ENCODE data around the gene ZNF71.

The ZNF71 gene

GRCh38 chr19:56566904-56567273 is 28.2 kb upstream of the ZNF71 start:
- H3K4me2 ChIP-seq (ENCODE audit: low read length), result no peak overlapping the region
- H3K79me2 ChIP-seq (ENCODE audit: low read length), result no peaks in the 10 kb centered on the region
- H2AFZ ChIP-seq (ENCODE audit: low read depth, low read length), result no peak overlapping the region
- no peak for TF ChIP-seq EZH2phosphoT487 (IDR thresholded peaks at IDR 0.05; ENCODE audit: low read depth)
- TF ChIP-seq, protein P1, sequence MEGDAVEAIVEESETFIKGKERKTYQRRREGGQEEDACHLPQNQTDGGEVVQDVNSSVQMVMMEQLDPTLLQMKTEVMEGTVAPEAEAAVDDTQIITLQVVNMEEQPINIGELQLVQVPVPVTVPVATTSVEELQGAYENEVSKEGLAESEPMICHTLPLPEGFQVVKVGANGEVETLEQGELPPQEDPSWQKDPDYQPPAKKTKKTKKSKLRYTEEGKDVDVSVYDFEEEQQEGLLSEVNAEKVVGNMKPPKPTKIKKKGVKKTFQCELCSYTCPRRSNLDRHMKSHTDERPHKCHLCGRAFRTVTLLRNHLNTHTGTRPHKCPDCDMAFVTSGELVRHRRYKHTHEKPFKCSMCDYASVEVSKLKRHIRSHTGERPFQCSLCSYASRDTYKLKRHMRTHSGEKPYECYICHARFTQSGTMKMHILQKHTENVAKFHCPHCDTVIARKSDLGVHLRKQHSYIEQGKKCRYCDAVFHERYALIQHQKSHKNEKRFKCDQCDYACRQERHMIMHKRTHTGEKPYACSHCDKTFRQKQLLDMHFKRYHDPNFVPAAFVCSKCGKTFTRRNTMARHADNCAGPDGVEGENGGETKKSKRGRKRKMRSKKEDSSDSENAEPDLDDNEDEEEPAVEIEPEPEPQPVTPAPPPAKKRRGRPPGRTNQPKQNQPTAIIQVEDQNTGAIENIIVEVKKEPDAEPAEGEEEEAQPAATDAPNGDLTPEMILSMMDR (IDR thresholded peaks at IDR 0.05; ENCODE audit: low read depth, low read length), result no peak
- no peak overlapping the region for H3K9ac ChIP-seq (ENCODE audit: low read length)
- H3K4me3 ChIP-seq (ENCODE audit: low read length), result no peak overlapping the region
- no peaks in the 10 kb centered on the region for H3K4me1 ChIP-seq (ENCODE audit: low read length)
- H3K27ac ChIP-seq (ENCODE audit: low read length), result no peak overlapping the region
- H3K27me3 ChIP-seq (ENCODE audit: low read depth, low read length), result no peaks in the 10 kb centered on the region
- H3K36me3 ChIP-seq (replicated peaks; ENCODE audit: low read depth, low read length), result no peaks in the 10 kb centered on the region
- peaks cover 16% of the 10 kb centered on the region for H3K9me3 ChIP-seq (ENCODE audit: insufficient read depth, low read length)
- H4K20me1 ChIP-seq (ENCODE audit: insufficient read depth, low read length), result no peaks in the 10 kb centered on the region

- H3K4me2 ChIP-seq (ENCODE audit: low read length), result no peak within 1 kb of the TSS
- H3K9me3 ChIP-seq (ENCODE audit: insufficient read depth, low read length), result peaks cover 17% of the 10 kb centered on the region
- no peaks in the 10 kb centered on the region for H3K4me1 ChIP-seq (ENCODE audit: low read length)
- H3K36me3 ChIP-seq (replicated peaks; ENCODE audit: low read depth, low read length), result no peaks in the 10 kb centered on the region
- H2AFZ ChIP-seq (ENCODE audit: low read depth, low read length), result no peak within 1 kb of the TSS
- no peak within 1 kb of the TSS for H3K27ac ChIP-seq (ENCODE audit: low read length)
- no peaks in the 10 kb centered on the region for H3K79me2 ChIP-seq (ENCODE audit: low read length)
- no peak for TF ChIP-seq EZH2phosphoT487 (IDR thresholded peaks at IDR 0.05; ENCODE audit: low read depth)
- TF ChIP-seq, protein P1 (IDR thresholded peaks at IDR 0.05; ENCODE audit: low read depth, low read length), result no peak
- no peaks in the 10 kb centered on the region for H4K20me1 ChIP-seq (ENCODE audit: insufficient read depth, low read length)
- no peak within 1 kb of the TSS for H3K9ac ChIP-seq (ENCODE audit: low read length)
- H3K27me3 ChIP-seq (ENCODE audit: low read depth, low read length), result no peaks in the 10 kb centered on the region
- no peak within 1 kb of the TSS for H3K4me3 ChIP-seq (ENCODE audit: low read length)
Measured at GRCh38 chr19:56567274-56568120, 27.6 kb upstream of the ZNF71 start, which contains the start of gene ZNF470. Gene ZNF470, plus strand, starts transcription at chr19:56567468. Its CDS starts 2,844 bp downstream, at chr19:56570312.

DNA sequence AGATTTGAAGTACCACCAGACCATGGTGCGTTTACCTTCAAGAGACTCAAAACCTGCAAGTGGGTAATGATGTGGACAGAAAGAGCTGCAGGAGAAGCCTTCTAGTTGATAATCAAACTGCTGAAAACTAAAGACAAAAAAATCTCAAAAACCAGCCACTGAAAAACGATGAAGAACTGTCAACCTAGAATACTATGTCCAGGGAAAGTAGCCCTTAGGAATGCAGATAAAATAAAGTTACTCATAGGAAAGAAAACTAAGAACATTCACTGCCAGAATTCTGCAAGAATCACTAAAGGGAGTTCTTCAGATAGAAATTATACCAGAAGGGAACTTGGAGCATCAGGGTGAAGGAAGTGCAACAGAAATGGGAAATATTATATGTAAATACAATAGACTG is 22.5 kb upstream of the ZNF71 start:
- no peak overlapping the region for H3K9ac ChIP-seq (ENCODE audit: low read length)
- H3K79me2 ChIP-seq (ENCODE audit: low read length), result no peaks in the 10 kb centered on the region
- H3K9me3 ChIP-seq (ENCODE audit: insufficient read depth, low read length), result peaks cover 42% of the 10 kb centered on the region
- H3K27me3 ChIP-seq (ENCODE audit: low read depth, low read length), result no peaks in the 10 kb centered on the region
- H3K27ac ChIP-seq (ENCODE audit: low read length), result no peak overlapping the region
- no peak overlapping the region for H3K4me2 ChIP-seq (ENCODE audit: low read length)
- no peaks in the 10 kb centered on the region for H3K4me1 ChIP-seq (ENCODE audit: low read length)
- H3K36me3 ChIP-seq (replicated peaks; ENCODE audit: low read depth, low read length), result no peaks in the 10 kb centered on the region
- no peak overlapping the region for H3K4me3 ChIP-seq (ENCODE audit: low read length)
- no peaks in the 10 kb centered on the region for H4K20me1 ChIP-seq (ENCODE audit: insufficient read depth, low read length)
- no peak overlapping the region for H2AFZ ChIP-seq (ENCODE audit: low read depth, low read length)
- TF ChIP-seq EZH2phosphoT487 (IDR thresholded peaks at IDR 0.05; ENCODE audit: low read depth), result no peak

DNA sequence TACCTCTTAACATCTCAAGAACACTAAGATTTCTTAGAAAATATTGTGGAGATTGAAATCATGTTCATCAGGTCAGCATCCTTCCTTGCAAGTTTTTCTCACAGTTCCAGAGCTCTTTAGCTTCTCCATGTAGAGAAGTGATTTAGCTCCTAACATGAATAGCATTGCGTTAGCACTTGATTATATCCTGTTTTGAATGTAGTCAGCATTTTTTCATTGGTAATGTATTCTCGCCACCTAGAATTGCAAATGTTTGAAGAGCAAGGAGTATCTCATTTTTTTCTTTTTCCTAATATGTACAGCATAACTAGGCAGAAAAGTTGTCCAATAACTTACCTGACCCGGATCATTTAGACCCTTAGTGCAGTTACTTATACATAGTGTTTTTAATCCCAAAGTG is 21.2 kb upstream of the ZNF71 start:
- Histone ChIP-seq H3K9ac (ENCODE audit: low read length) (no peak overlapping the region), H4K20me1 (ENCODE audit: insufficient read depth, low read length) (no peaks in the 10 kb centered on the region), H3K79me2 (ENCODE audit: low read length) (no peaks in the 10 kb centered on the region), H3K4me2 (ENCODE audit: low read length) (no peak overlapping the region), H3K36me3 (replicated peaks; ENCODE audit: low read depth, low read length) (no peaks in the 10 kb centered on the region), H3K4me1 (ENCODE audit: low read length) (no peaks in the 10 kb centered on the region), H3K4me3 (ENCODE audit: low read length) (no peak overlapping the region), H3K27me3 (ENCODE audit: low read depth, low read length) (no peaks in the 10 kb centered on the region), H2AFZ (ENCODE audit: low read depth, low read length) (no peak overlapping the region), H3K9me3 (ENCODE audit: insufficient read depth, low read length) (peaks cover 54% of the 10 kb centered on the region), H3K27ac (ENCODE audit: low read length) (no peak overlapping the region)
- TF ChIP-seq, protein P1 (IDR thresholded peaks at IDR 0.05; ENCODE audit: low read depth, low read length), result no peak
- TF ChIP-seq EZH2phosphoT487 (IDR thresholded peaks at IDR 0.05; ENCODE audit: low read depth), result no peak
